OCI-LY3 (cell line): ENCODE results near the gene RAB29.

Source experiments
- EZH2phosphoT487 ChIP-seq: fragments of 200-600 bp; shearing (Covaris generic); IDR thresholded peaks from 2 replicates; pipeline ENCODE4 v1.6.1; 2018; ENCODE audit warnings: antibody characterized with exemption, mixed run types, low read depth
- TF ChIP-seq, protein P1 (sequence below): fragments of 200-600, 300-600 bp; sonication (generic); IDR thresholded peaks from 2 replicates; pipeline ENCODE4 v1.5.1; 2014; ENCODE audit warnings: antibody characterized with exemption, low read length, low read depth

DNA sequence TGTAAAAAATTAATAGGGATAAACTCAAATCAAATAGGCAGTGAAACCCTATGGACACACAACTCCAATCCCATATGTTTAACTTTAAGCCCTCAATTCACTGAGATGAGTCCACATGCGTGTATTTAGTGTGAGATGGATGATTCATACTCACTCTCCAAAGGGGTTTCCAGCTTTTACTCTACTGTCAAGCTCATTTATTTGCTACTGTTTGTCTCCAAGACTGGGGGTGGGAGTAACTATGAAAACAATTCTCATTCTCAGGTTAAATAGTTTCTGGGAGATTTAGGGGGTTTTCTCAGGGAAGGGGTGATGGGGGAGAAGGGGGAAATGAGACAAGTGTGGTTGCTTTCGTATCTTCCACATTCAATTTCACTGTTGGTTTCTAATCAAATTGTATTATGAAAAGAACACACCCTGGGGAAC lies 2.7 kb downstream of the RAB29 start:
- TF ChIP-seq, protein P1, sequence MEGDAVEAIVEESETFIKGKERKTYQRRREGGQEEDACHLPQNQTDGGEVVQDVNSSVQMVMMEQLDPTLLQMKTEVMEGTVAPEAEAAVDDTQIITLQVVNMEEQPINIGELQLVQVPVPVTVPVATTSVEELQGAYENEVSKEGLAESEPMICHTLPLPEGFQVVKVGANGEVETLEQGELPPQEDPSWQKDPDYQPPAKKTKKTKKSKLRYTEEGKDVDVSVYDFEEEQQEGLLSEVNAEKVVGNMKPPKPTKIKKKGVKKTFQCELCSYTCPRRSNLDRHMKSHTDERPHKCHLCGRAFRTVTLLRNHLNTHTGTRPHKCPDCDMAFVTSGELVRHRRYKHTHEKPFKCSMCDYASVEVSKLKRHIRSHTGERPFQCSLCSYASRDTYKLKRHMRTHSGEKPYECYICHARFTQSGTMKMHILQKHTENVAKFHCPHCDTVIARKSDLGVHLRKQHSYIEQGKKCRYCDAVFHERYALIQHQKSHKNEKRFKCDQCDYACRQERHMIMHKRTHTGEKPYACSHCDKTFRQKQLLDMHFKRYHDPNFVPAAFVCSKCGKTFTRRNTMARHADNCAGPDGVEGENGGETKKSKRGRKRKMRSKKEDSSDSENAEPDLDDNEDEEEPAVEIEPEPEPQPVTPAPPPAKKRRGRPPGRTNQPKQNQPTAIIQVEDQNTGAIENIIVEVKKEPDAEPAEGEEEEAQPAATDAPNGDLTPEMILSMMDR: no peak
- peak; percentile 27; the same call in 1 of the 2 replicates for TF ChIP-seq EZH2phosphoT487
